Subcutaneous adipose tissue (tissue), 4 donors: ENCODE data around the gene NBPF4. TPM values are rescaled to one million over a fixed set of nuclear protein-coding genes. Genes with fewer than 3 reads are reported as not detected.

Experiments
- total RNA-seq, 4 donors: library from RNA; depleted of rRNA; stranded (reverse); fragments of >200 nt; gene quantifications; one replicate each; pipeline ENCODE4 v1.1.0, GENCODE V29; 2016
- TF ChIP-seq, protein P1 (sequence below): fragments of 450-650 bp; IDR thresholded peaks from one replicate; pipeline ENCODE4 v1.5.1; 2016; ENCODE audit warnings: low read depth, mild to moderate bottlenecking, control low read depth, antibody characterized with exemption, moderate library complexity

NBPF4 gene
- total RNA-seq, 4 donors from 2014 or later, result not detected

- TF ChIP-seq, protein P1, sequence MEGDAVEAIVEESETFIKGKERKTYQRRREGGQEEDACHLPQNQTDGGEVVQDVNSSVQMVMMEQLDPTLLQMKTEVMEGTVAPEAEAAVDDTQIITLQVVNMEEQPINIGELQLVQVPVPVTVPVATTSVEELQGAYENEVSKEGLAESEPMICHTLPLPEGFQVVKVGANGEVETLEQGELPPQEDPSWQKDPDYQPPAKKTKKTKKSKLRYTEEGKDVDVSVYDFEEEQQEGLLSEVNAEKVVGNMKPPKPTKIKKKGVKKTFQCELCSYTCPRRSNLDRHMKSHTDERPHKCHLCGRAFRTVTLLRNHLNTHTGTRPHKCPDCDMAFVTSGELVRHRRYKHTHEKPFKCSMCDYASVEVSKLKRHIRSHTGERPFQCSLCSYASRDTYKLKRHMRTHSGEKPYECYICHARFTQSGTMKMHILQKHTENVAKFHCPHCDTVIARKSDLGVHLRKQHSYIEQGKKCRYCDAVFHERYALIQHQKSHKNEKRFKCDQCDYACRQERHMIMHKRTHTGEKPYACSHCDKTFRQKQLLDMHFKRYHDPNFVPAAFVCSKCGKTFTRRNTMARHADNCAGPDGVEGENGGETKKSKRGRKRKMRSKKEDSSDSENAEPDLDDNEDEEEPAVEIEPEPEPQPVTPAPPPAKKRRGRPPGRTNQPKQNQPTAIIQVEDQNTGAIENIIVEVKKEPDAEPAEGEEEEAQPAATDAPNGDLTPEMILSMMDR, result no peak
These were observed 44.6 kb downstream of the NBPF4 start for GRCh38 chr1:108199201-108199691.

GRCh38 chr1:108194051-108194450 is 49.8 kb downstream of the NBPF4 start:
- TF ChIP-seq, protein P1, result no peak

DNA sequence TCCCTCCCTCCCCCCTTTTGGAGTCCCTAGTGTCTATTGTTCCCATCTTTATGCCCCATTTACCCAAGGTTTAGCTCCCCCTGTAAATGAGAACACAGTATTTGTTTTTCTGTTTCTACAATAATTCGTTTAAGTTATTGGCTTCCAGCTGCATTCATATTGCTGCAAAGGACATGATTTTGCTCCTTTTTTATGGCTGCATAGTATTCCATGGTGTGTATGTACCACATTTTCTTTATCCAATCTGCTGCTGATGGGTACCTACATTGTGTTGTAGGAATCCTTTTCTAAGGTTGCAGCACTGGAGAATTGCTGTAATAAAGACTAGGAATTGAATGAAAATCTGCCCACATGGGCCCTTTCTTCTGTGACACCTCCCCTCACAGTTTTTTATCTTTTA is 50.5 kb downstream of the NBPF4 start:
- TF ChIP-seq, protein P1, result no peak

DNA sequence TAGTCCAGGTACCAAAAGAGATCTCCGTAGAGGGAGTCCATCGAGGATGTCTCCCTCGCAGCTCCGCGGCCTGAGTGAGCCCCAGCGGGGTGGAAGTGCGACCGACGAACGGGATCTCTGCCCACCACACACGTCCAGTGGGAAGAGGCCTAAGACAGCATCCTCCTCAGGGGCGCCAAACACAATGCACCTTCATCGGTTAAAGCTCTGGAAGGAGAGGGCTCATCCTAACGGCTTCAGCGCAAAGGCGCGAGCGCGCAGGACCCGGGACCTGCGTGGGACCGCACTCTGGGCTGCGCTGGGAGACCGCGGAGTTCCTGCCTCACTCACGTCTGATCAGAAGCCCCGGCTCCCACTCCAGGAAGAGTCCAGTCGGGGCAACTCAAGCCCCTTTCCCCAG is 51.3 kb downstream of the NBPF4 start:
- TF ChIP-seq, protein P1, result no peak

GRCh38 chr1:108190686-108191416 is 53.0 kb downstream of the NBPF4 start:
- TF ChIP-seq, protein P1, result no peak

GRCh38 chr1:108190001-108190634 is 53.8 kb downstream of the NBPF4 start:
- TF ChIP-seq, protein P1, result no peak

GRCh38 chr1:108188801-108189200 is 55.1 kb downstream of the NBPF4 start:
- TF ChIP-seq, protein P1, result no peak
